Activated CD8-positive, alpha-beta memory T cell treated with anti-CD3 and anti-CD28 coated beads for 24 hours (primary cell): ENCODE data around the gene FRZB.
"Not testable (repeated sequence)": the region's sequence is repeated elsewhere in the genome, so short reads cannot be mapped to it uniquely, and the experiment has no call there.

Experiments used
- DNase-seq: peaks from one replicate; pipeline ENCODE4 v3.0.0-alpha.2; 2020

Gene FRZB, protein sequence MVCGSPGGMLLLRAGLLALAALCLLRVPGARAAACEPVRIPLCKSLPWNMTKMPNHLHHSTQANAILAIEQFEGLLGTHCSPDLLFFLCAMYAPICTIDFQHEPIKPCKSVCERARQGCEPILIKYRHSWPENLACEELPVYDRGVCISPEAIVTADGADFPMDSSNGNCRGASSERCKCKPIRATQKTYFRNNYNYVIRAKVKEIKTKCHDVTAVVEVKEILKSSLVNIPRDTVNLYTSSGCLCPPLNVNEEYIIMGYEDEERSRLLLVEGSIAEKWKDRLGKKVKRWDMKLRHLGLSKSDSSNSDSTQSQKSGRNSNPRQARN

DNA sequence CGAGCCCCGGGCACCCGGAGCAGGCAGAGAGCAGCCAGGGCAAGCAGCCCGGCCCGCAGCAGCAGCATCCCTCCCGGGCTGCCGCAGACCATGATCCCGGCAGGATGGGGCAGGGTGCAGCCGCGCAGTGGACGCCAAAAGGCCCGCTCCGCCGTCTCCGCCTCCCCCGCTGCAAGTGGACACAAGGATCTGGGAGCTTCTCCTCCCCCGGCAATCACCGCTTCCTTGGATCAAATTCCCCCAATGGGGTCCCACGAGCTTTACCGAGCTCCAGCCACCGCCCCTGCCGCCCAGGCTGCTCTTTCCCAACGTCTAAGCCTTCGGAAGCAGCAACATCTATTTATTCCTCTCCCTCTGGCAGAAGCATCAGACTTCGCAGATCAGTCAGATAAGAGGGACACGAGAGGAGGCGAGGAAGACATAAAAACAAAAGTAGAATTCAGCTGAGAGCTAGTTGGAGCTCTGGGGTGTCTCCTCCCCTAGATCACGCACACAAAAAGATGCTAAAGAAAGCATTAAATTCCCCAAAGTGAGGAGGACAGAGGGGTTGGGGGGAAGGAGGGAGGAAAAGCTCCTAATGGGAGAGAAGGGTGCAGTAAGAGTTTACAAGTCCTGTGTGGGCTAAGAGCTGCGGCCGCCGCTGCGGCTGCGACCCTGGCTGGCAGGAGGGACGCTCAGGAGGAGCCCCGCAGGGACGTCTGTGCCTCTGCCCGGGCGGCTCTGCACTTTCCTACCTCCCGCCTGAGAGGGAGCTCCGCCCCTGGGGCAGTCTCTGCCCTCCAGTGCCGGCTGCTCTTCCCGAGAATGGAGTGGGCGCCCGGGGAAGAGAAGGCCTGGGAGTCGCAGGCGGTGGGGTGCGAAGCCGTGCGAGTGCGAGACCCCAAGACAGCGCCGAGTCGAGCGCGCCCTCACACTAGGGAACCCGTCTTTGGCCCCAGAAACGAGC lies at the start of gene FRZB:
TSS of gene FRZB (minus strand) at position 177 of the 946 bp plus-strand sequence. CDS start at position 92, 85 bp downstream.
- DNase-seq, result no peak

DNA sequence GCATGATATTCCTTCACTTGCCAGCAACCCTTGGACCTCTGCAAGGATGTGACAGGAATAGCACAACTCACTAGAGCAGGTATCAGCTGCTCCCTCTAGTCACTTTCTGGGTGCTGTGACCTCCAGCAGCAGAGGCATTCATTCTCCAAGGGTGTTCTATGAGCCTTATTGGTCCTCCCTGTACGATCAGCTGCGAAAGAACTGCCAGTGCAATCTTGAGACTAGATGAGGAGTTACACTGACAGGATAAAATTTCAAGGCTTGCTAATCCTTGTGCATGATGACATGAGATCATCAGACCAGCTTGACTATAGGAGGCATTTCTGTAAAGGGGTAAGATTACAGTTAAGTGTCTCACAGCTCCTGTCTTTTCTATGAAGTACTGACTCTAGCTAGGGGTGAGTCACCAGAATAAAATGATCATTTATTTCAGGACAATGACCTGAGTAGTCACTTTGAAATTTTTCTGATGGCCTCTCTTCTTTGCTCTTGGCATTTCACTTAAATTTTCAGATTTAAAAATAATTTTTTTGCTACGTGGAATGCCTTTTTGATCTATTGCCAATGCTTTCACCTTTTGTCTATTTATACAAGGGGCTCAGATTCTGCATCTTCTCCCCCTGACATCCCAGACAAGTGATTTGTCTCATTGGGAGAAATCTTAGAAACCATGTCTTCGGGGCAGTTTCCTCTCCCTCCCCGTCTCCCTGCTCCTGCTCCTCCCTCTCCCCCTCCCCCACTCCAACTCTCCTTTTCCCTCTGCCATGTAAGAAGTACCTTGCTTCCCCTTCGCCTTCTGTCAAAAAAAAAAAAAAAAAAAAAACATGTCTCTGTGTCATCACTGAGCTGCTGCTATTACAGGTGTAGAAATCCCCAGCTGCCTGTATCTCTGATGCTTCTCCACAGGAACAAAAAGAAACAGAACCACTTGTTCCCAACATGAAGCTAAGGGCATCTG lies 49.2 kb upstream of the FRZB start:
- DNase-seq, result no peak

DNA sequence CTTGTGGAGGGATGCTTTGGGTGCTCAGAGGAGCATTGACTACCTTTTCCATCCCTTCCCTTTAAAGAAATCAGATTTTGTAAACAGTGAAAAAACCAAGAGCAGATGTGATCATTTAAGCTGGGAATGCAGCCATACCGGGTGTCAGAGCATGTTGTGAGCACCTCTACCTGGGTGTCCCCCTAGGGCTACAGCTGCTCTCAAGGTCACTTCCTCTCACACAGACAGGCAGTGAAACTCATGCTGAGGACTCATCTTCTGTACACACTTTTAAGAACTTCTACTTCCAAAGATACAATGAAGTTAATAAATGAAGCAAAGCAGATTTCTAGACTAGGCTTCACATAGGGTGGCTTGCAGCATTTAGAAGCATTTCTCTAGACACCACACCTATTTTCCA lies 48.4 kb upstream of the FRZB start:
- DNase-seq, result no peak

DNA sequence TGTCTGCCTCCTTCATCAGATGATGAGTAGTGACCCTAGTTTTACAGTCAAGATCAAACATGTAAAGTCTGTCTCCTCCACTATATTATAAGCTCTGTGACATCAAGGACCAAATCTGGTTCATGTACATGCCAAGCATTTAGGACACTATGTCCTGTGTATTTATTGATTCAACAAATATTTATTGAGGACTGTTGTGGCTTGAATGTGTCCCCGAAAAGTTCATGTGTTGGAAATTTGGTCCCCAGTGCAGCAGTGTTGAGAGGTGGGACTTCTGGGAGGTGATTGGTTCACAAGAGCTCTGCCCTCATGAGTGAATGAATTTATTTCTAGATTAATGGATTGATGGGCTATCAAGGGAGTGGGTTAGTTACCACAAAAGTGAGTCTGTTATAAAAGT lies 46.6 kb upstream of the FRZB start:
- DNase-seq, result no peak

DNA sequence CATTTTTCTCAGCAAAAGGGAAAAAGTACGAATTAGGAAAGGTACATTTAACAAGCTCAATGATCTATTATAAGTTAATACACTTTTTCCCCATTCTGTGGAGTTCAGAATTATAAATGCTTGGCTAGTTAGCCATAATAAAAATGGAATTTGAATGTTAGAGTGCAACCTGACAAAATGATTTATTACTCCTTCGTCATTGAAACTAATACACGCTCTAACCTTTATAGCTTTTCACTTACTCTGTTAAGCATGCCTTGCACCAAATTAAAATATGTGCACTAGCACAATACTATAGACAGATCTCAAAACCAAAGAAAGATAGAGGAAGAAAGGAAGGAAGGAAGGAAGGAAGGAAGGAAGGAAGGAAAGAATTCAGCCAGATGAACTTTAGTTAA lies 46.1 kb upstream of the FRZB start:
- no peak for DNase-seq

DNA sequence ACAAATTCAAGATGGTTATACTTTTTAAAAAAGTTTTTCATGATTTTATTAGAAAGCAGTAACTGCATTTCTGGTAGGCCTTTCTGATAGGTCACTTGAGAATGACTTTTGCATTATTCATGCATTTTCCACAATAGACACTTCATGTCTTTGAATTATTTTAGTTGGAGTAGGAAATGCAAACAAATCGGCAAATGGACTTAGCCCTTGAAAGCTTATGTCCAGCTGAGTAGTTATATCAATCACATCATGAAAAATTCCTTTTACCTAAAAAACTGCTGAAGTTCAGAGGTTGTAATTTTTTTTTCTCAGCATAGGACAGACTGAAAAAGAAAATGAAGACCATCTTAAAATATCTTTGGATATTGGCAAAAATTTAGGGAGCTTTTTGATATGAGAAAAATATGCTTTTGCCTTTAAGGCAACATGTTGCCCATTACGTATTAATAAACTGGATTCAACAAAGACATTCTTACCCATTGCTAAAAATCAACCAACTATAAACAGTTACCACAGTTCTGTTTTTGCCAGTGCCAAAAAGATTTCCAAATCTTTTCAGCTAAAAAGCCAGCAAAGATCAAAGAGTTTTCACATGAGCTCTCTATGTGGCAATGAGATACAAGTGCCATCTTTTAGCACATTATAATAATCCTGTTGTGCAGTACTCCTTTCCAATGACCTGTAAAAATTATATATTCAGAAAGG lies 45.5 kb upstream of the FRZB start:
- DNase-seq, result no peak

DNA sequence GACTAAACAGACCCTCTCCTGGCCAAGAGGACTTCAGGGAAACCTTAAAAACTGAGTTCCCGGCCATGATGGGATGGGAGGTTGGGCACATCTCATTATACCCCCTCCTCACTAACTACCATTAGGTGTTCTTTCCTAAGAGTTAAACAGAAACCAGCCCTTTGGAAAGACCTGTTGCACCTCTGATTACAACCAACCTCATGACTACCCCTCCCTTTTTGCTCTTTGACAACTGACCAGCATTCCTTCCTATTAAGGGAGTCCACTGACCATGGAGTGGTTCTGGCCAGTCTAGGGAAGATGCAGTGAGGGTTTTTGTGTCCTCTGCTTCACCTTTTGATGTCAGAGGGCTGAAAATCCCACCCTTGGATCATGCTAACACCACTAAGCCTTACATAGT lies 44.5 kb upstream of the FRZB start:
- DNase-seq, result no peak

DNA sequence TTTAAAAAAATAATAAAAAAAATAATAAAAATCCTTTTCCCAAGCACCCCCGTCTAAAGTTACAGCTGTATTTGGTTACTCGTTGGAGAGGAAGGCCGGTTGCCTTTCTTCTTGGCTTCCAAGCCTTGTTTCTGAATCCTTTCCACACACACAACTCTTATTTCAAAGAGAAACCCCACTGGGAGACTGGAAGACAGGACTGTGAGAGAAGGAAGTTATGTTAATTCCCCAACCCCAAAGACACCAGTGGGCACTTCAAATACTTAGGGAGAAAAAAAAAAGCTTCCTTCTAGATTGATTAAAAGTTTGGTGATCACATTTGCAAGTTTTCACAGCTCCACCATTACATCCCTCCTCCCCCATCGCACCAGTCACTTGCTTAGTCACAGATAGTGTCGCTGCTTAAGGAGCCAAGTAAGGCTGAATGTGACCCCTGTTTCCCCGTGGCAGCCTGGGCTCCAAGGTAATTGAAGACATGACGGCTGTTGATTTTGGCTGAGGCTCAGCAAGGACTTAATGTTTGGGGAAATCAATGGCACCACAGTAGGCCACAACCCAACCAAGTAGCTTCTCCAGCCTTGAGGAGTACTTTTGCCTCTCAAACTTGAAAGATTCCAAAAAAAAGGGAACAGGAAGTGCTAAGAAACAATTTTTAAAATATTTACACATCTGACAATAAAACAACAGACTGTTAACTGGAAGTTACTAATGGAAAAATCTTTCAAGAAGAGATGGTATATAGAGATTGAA lies 40.8 kb upstream of the FRZB start:
- DNase-seq, result no peak

DNA sequence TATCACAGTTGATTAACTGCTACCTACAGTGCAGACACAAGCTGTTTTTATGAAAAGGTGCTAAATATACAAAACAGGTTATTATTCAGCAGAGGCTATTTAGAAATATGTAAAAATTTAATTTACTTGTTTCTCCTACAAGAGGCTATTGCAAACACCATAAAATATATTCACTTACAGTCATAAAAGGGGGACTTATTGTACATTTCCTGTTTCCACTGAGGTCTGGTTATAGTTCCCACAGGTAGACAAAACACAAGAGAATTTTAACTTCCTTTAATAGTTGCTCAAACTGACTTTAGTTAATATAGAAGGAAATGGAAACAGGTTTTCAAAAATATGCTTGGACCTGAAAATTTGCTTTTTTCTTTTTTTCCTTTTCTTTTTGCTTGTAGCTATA lies 40.0 kb upstream of the FRZB start:
- DNase-seq, result no peak

DNA sequence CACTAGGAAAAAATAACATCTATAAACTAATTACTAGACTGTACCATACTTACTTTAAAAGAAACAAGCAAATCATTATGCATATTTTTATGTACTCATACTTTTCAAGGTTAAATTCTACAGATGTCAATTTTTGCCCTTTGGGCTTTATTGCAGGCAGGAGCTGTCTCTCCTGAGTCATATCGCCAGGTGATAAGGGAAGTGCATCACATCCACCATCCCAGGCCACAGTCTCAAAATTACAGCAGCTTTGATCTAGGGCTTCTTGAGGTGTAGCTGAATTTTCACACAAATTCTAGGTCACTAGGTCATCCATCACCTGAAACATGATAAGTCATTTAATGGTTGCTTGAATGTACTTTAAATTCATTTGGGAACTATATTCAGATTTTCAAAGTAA lies 38.4 kb upstream of the FRZB start:
- DNase-seq, result no peak

DNA sequence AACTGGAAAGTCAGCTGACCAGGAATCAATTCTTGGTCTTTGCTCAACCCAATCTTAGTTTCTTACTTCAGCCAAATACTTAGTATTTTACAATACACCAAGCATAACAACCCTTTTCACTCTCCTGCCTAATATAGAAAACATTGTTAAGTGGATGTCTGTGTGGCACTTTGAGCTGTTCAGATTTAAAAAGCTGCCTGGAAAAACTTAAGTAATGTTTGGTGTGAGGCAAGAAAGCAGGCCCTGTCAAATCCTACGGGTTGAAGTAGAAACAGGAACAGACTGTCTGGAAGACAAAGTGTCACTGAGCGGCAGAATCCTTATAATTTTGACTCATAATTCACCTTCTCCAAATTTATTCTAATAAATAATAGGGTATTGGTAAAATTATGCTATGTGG lies 37.1 kb upstream of the FRZB start:
- no peak for DNase-seq

DNA sequence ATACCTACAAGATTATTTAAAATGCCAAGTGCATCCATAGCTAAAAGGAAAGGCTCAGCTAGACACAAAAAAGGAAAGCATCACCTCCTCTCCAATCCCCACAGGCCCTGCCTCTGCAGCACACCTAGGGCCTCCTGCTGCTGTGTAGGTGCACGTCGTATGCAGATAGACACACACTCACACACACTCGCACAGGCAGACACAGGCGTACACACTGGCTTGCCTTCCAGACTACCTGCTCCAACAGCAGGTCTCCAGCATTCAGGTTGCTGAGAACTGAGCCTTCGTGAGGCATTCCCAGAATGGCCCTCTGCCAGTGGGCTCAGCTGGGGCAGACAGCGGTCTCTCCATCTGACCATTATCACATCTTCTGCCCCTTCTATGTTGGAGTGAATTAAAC lies 35.3 kb upstream of the FRZB start:
- no peak for DNase-seq

DNA sequence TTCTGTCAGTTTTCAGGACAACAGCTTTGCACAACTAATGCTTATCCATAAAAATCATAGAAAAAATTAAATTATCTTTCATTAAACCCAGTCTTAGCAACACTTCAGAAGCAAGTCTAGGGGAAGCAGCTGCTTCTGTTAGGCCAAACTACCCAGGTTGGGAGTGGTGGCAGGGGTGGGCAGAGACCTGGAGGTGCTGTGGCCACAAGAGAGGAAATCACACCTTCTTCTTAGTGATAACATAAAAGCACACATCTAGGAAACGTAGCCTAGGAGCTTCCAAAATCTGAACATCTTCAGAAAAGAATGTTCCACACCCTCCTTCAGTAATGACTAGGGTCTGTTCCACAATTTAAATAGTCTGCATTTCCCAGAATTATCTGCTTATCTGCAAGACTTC lies 32.3 kb upstream of the FRZB start:
- DNase-seq, result no peak

DNA sequence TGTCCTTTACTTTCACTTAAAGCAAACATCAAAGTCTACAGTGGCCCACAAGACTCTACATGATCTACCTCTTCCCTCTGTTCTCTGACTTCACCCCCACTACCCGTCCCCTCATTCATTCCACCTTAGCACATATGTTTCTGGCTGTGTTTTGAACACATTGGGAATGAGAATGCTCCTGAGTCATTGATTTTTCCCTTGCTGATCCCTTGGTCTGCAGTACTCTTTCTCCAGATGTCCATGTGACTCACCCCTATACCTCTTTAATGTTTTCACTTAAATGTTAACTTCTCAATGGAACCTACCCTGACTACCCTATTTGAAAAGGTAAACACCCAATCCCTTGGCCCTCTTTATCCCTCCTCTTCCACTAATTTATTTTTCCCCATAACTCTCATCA lies 30.7 kb upstream of the FRZB start:
- DNase-seq, result no peak

DNA sequence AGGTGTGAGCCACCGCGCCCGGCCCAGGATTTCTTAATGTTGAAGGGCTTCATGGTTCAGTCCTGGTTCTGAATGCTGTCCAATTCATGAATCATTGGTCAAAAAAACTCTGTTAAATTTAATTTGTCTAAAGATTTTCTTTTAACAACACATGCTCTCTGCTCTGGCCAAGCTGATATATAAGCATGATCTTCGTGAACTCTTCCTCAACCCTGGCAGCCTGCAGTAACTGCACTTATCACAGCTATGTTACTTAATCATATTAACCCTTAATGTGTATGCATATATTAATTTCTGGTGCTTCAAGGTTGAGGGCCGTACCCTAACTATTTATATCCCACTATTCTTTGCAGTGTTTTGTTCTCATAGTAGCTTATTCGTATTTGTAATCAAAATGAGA lies 29.4 kb upstream of the FRZB start:
- DNase-seq, result no peak

DNA sequence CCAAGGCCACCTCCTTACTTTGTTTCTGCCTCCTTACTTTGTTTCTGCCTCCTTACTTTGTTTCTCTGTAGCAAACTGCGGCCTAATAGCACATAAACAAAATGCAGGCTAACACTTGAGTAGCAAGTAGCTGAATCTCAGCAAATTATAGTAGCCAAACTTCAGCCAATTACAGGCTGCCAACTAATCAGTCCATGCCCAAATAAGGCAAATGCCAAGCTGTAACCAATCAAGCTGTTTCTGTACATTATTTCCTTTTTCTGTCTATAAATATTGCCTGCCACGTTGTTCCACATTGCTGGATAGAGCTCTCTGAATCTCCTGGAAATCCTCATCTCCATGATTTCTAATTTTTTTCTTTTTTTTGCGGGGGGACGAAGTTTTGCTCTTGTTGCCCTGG lies 28.7 kb upstream of the FRZB start:
- DNase-seq, result no peak

DNA sequence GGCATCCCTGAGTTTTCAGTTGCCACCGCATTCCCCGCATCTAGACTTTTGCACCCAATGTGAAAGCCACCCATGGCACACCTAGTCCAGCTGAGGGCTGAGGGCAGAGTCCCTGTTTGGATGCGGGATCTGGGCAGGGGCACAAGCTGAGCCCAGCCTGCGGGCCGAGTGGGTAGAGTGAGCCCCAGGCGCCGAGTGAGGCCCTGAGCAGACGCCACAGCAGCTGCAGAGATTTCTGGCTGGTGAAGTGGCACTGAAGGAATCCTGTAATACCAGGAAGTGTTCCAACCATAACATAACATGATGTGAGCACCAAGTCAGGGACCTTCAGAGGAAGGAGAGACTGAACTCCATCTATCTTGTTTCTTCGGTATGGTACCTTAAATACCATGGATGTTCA lies 27.7 kb upstream of the FRZB start:
- DNase-seq, result no peak

DNA sequence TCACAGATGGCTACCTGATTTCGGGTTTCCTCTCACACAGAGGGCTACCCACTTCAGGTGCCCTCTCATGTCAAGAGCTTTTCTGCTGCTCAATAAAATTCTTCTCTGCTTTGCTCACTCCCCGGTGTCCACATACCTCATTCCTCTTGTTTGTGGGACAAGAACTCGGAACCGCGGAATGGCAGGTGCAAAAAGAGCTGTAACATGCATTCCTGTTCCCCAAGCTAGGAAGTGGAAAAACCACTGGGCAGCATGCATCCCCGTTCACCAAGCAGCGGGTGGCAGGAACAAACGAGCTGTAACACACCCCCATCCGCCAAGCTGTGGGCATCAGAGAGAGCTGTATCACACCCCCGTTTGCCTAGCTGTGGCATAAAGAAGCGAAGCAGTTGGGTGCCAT lies 27.2 kb upstream of the FRZB start:
- no peak for DNase-seq

DNA sequence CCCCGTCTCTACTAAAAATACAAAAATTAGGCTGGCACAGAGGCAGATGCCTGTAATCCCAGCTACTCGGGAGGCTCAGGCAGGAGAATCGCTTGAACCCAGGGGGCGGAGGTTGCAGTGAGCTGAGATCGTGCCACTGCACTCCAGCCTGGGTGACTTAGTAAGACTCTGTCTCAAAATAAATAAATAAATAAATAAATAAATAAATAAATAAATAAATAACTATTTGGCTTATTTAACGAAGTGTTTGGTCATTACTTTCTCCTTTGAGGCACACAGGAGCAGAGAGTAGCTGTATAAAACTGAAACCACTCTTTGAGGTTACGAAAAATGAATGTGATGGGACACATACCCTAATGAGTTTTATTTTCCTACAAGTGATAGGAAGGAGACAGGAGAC lies 26.6 kb upstream of the FRZB start:
- not testable (repeated sequence) for DNase-seq

DNA sequence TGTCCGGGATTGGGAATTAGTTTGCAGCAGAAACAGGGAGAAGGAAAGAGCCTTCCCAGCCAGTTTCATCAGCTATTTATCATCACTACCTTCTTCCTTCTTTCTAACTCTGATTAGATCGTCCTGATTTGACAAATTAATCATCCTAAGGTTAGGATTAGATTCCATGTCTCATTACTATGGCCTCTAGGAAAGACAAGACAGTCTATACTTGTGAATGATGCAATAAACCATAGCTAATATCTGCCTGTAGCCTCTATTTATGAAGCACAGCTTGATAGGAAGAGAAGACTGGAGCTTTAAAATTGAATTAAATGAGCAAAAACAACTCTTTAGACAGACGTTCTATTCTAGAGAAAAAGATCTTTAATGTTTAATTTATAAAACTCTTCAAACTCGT lies 25.2 kb upstream of the FRZB start:
- no peak for DNase-seq

DNA sequence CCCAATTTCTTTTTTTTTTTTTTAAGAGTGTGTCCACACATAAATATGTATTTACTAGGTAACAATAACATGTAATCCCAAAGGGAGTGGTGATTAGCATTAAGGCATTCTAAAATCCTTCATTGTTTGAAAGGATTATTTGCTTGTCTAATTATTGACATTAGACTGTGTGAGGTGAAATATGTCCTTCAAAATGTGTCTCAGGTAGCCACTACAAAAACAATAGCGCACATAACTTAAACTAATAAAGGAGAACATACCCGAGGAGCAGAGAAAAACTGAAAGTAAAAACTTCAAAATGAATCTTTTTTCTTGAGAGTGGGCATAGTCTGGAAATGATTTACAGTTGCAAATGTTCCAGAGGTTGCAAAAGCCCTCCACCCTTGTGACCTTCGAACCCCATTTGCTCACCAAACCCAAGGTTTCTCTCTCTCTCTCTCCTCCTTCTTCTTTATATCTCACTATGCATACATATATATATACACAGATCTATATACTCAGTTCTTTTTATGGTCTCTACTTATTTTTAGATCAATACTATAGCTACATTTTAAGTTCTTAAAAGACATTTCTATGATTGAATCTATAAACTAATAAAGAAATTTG lies 24.4 kb upstream of the FRZB start:
- DNase-seq, result no peak
